NCI-H524 treated with DMSO at 0.1 percent for 48 hours (cell line): ENCODE data around the gene VEGFA.

Source experiments
- DNase-seq: peaks from one replicate; lab custom pipeline; 2025; lab: John Stamatoyannopoulos, UW

Gene VEGFA

GRCh38 chr6:43759136-43759906 is 10.7 kb upstream of the VEGFA start:
- no peak for DNase-seq

DNA sequence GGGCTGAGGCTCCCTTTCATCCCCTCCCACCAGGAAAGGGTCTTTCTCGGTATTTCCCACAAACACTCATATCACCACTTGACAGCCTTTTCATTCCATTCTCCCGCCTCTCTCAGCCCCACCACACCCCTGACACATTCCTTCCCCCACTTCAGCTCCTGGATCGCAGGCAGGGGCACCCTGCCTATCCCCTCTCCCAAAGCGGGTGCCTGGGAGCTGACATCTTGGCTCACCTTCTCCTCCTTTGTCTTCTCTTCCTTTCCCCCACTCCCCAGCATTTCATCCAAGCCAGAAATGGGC is 10.2 kb upstream of the VEGFA start:
- no peak for DNase-seq

GRCh38 chr6:43760210-43761168 is 9.5 kb upstream of the VEGFA start:
- DNase-seq: no peak

DNA sequence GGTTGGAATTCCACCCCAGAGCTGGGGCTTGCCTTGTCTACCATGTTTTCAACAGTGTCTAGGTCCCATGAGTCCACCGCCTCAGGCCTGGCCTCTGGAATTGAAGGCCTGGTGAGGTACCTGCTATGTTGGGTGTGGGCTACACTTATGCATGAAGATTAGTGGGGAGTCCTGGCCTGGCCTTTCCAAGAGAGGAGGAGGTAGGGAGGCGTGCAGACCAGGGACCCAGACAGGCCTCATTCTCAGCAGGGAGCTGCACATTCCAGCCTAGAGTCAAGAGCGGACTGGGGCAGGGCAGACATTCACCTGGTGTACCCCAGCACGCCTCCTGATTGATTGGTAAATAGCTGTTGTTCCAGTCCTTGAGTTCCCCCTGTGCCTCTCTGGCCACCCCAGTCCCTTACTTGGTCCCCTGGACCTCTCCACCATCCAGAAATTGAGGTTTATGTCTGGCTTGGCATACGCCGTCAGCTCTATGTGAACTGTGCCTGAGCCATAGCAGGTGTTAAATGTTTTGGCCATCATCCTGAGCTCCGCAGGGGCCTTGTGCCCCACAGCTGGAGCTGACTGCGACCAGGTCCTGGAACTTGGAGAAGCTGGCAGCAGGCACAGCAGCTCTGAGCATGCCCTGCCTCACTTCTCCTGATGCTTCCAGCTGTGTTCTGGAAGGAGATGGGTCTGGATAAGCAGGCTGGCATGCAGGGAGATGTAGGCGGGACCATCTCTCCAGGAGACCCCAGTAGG is 8.2 kb upstream of the VEGFA start:
- DNase-seq: no peak

- DNase-seq: no peak
Observed at GRCh38 chr6:43762410-43762768, 7.6 kb upstream of the VEGFA start.

DNA sequence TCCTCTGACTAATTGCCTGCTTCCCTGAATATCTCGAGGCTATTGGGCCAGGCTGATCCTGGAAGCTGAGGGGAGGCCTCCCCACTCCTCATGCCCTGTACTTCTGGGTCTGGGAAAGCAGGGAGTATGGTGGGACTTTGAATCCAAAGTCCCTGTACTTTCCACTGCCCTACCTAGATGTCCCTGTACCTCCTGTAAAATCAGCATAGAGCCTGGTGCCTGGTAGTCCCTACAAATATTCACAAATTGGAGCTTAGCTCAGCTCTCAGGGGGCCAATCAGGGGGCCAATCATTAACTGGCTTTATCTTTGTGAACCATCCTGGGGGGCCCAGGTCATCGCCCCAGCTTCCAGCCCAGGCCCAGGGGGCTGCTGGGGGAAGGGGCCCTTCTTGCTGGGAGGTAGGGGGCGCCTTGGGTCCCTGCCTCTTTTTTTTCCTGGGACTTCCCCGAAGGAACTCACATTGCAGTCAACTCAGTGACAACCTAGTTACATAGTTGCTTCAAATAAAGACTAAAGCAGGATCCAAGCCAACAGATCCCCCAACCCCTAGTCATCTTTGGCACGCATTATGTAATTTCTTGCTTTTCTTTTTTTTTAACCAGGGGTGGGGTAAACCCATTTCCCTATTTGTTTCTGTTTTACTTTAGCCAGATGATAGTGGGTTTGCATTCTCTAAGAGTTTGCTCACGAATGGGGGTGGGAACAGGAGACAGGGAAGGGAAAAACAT is 6.9 kb upstream of the VEGFA start:
- DNase-seq: no peak

- no peak for DNase-seq
Observed at GRCh38 chr6:43763812-43764522, 6.0 kb upstream of the VEGFA start.

GRCh38 chr6:43764772-43765171 is 5.2 kb upstream of the VEGFA start:
- DNase-seq: no peak

DNA sequence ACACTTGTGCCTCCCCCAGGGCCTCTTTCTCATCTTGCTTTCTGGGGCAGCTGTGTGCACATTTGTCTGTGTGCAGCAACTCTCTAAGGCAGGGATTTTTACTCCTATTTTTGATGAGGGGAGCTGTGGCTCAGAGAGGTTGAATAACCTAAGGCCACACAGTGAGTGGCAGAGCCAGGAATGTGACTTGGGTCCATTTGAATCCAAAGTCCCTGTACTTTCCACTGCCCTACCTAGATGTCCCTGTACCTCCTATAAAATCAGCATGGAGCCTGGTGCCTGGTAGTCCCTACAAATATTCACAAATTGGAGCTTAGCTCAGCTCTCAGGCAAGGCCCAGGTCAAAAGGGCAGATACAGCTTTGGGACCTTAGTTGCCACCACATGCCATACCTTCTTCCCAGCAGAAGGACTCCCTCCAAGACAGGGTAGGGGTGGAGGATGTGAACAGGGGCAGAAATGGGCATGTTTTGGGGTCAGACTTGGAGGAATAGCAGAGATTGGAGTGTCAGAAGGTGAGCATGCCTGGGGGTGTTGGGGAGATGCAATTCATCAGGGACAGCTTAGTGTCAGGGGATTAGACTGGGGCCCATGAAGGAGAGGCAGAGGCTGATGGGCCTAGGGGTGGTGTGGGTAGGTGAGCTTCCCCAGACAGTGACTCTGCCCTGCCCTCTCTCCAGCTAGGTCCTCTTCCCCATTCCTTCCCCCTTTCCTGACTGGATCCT is 4.1 kb upstream of the VEGFA start:
- DNase-seq: no peak

- no peak for DNase-seq
Observed at GRCh38 chr6:43766500-43766853, 3.5 kb upstream of the VEGFA start.

DNA sequence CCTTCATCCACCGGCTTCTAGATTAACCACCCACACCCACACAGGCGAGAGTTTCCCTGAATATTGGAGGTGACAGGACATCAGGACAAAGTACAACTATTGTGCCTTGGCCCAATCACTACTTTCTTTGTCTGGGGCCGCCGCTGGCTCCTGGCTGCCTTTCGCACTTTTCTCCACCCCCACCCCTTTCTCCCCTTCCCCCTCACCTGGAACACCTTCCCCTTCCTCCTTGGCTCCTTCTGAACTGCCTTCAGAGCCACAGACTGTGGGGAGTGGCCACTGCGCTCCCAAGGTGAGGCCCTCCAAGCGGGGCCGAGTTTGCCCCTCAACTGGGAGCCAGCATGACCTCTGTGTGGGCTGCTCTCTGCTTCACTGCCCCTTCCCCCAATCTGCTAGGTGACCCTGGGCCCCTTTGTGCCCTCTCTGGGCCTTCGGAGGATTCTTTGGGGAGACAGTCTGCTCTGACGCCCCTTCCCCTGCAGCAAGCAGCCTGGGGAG is 3.0 kb upstream of the VEGFA start:
- no peak for DNase-seq

DNA sequence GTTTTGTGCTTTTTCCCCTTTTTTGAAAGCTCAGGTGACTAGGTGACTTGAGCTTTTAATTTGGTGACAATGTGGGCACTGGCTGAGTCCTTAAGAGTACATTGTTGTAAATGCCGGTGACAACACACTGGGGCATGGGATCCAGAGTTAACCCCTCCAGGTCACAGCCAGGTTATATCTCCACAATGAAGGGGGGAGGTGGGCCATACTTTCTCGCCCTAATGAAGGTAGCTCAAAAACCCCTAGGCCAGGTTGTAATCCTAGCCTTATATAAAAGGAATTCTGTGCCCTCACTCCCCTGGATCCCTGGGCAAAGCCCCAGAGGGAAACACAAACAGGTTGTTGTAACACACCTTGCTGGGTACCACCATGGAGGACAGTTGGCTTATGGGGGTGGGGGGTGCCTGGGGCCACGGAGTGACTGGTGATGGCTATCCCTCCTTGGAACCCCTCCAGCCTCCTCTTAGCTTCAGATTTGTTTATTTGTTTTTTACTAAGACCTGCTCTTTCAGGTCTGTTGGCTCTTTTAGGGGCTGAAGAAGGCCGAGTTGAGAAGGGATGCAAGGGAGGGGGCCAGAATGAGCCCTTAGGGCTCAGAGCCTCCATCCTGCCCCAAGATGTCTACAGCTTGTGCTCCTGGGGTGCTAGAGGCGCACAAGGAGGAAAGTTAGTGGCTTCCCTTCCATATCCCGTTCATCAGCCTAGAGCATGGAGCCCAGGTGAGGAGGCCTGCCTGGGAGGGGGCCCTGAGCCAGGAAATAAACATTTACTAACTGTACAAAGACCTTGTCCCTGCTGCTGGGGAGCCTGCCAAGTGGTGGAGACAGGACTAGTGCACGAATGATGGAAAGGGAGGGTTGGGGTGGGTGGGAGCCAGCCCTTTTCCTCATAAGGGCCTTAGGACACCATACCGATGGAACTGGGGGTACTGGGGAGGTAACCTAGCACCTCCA is 2.2 kb upstream of the VEGFA start:
- DNase-seq: no peak

- DNase-seq: no peak
Observed at GRCh38 chr6:43768506-43768860, 1.5 kb upstream of the VEGFA start.

- no peak for DNase-seq
Observed at GRCh38 chr6:43768983-43769525, 957 bp upstream of the VEGFA start.

DNA sequence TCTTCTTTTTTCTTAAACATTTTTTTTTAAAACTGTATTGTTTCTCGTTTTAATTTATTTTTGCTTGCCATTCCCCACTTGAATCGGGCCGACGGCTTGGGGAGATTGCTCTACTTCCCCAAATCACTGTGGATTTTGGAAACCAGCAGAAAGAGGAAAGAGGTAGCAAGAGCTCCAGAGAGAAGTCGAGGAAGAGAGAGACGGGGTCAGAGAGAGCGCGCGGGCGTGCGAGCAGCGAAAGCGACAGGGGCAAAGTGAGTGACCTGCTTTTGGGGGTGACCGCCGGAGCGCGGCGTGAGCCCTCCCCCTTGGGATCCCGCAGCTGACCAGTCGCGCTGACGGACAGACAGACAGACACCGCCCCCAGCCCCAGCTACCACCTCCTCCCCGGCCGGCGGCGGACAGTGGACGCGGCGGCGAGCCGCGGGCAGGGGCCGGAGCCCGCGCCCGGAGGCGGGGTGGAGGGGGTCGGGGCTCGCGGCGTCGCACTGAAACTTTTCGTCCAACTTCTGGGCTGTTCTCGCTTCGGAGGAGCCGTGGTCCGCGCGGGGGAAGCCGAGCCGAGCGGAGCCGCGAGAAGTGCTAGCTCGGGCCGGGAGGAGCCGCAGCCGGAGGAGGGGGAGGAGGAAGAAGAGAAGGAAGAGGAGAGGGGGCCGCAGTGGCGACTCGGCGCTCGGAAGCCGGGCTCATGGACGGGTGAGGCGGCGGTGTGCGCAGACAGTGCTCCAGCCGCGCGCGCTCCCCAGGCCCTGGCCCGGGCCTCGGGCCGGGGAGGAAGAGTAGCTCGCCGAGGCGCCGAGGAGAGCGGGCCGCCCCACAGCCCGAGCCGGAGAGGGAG is 580 bp downstream of the VEGFA start:
- DNase-seq: no peak

DNA sequence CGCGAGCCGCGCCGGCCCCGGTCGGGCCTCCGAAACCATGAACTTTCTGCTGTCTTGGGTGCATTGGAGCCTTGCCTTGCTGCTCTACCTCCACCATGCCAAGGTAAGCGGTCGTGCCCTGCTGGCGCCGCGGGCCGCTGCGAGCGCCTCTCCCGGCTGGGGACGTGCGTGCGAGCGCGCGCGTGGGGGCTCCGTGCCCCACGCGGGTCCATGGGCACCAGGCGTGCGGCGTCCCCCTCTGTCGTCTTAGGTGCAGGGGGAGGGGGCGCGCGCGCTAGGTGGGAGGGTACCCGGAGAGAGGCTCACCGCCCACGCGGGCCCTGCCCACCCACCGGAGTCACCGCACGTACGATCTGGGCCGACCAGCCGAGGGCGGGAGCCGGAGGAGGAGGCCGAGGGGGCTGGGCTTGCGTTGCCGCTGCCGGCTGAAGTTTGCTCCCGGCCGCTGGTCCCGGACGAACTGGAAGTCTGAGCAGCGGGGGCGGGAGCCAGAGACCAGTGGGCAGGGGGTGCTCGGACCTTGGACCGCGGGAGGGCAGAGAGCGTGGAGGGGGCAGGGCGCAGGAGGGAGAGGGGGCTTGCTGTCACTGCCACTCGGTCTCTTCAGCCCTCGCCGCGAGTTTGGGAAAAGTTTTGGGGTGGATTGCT is 1.3 kb downstream of the VEGFA start:
- no peak for DNase-seq

- DNase-seq: no peak
Observed at GRCh38 chr6:43771858-43772680, 2.1 kb downstream of the VEGFA start.
